A673 (cell line): ENCODE data around the gene CASQ2. TPM values are rescaled to one million over a fixed set of nuclear protein-coding genes. Genes with fewer than 3 reads are reported as not detected.

ENCODE experiments used
- Bru-seq: library from RNA; stranded (reverse); fragments of 400-500 nt; gene quantifications from one replicate; lab custom pipeline; 2021; lab: Mats Ljungman, UMichigan
- BruChase-seq, 2 experiments: library from RNA; stranded (reverse); fragments of 400-500 nt; gene quantifications; one replicate each; lab custom pipeline; 2021; lab: Mats Ljungman, UMichigan
- BruUV-seq: library from RNA; stranded (reverse); fragments of 400-500 nt; replicated peaks from 2 replicates; lab custom pipeline; 2021; lab: Mats Ljungman, UMichigan
- CTCF ChIA-PET: fragments of 300-600 bp; sonication (Branson Sonifier 250); formaldehyde crosslinking; loops from one replicate; lab custom pipeline; 2022; ENCODE audit warnings: antibody characterized with exemption; lab: Charles Lee
- POLR2A ChIA-PET: fragments of 300-600 bp; sonication (Branson Sonifier 250); formaldehyde crosslinking; loops from one replicate; lab custom pipeline; 2022; ENCODE audit warnings: antibody characterized with exemption; ENCODE audit not compliant: low non-redundant PET; lab: Charles Lee
- DNase-seq: peaks from one replicate; pipeline ENCODE4 v3.0.0-alpha.2; 2015; ENCODE audit warnings: low spot score
- H3K27ac ChIP-seq: fragments of 200-600 bp; sonication (generic); 2 replicates; pipeline ENCODE4 v1.5.1; 2016; ENCODE audit warnings: mixed run types, low read depth, mild to moderate bottlenecking, mixed read lengths, antibody characterized with exemption, low read length; ENCODE audit not compliant: poor library complexity, severe bottlenecking
- H3K27me3 ChIP-seq: fragments of 200-600 bp; sonication (generic); replicated peaks from 2 replicates; pipeline ENCODE4 v1.6.1; 2017; ENCODE audit warnings: mixed run types, low read depth, mild to moderate bottlenecking, mixed read lengths, antibody characterized with exemption, low read length; ENCODE audit not compliant: insufficient read depth, poor library complexity
- H3K36me3 ChIP-seq: fragments of 200-600 bp; sonication (generic); 2 replicates; pipeline ENCODE4 v1.6.1; 2016; ENCODE audit warnings: mixed run types, mild to moderate bottlenecking, mixed read lengths, antibody characterized with exemption, low read length; ENCODE audit not compliant: insufficient read depth, poor library complexity, severe bottlenecking
- H3K4me1 ChIP-seq: fragments of 200-600 bp; sonication (generic); 2 replicates; pipeline ENCODE4 v1.6.1; 2017; ENCODE audit warnings: mixed run types, mild to moderate bottlenecking, mixed read lengths, antibody characterized with exemption, low read length; ENCODE audit not compliant: insufficient read depth, poor library complexity, severe bottlenecking
- H3K4me3 ChIP-seq: fragments of 200-600 bp; sonication (generic); 2 replicates; pipeline ENCODE4 v1.5.1; 2016; ENCODE audit warnings: low read depth, mixed run types, mild to moderate bottlenecking, mixed read lengths, low read length; ENCODE audit not compliant: poor library complexity, severe bottlenecking
- H3K9me3 ChIP-seq: fragments of 200-600 bp; sonication (generic); 2 replicates; pipeline ENCODE4 v1.6.1; 2016; ENCODE audit warnings: mixed run types, low read depth, mild to moderate bottlenecking, mixed read lengths, antibody characterized with exemption, low read length; ENCODE audit not compliant: poor library complexity, severe bottlenecking
- EZH2 ChIP-seq: fragments of 200-600 bp; sonication (generic); IDR thresholded peaks from 2 replicates; pipeline ENCODE4 v1.6.1; 2017; ENCODE audit warnings: borderline replicate concordance, low read depth, mild to moderate bottlenecking, mixed read lengths, antibody characterized with exemption, low read length; ENCODE audit not compliant: poor library complexity, severe bottlenecking
- intact Hi-C: fragments of 100-400 bp; cut with micrococcal nuclease; formaldehyde crosslinking; loops from one replicate; pipeline ENCODE4 v1.10.0; 2022; ENCODE audit not compliant: unreplicated experiment
- long read RNA-seq: library from polyadenylated mRNA; stranded (forward); transcript quantifications from one replicate; pipeline ENCODE4 v2.0.0, GENCODE V29; 2022
- total RNA-seq: library from RNA; stranded (reverse); gene quantifications from 2 replicates; pipeline ENCODE4 v1.2.3, GENCODE V29; 2021
- TF ChIP-seq, protein P1 (sequence below): fragments of 300-800, 200-600 bp; sonication (generic); conservative IDR thresholded peaks from 2 replicates; pipeline ENCODE4 v1.5.1; 2017; ENCODE audit warnings: low read depth, mild to moderate bottlenecking, antibody characterized with exemption, low read length, moderate library complexity, mixed read lengths

Gene CASQ2
- total RNA-seq, result 0.15 and 0.52 TPM in 2 replicates
- Bru-seq, nascent RNA, result percentile 13 among the genes with signal in this experiment
- BruChase-seq, experiment 1, labeled RNA remaining after a 2-hour chase, result percentile 3 among the genes with signal in this experiment
- BruChase-seq, experiment 2, labeled RNA remaining after a 6-hour chase, result percentile 16 among the genes with signal in this experiment
- long read RNA-seq, result 0 reads

DNA sequence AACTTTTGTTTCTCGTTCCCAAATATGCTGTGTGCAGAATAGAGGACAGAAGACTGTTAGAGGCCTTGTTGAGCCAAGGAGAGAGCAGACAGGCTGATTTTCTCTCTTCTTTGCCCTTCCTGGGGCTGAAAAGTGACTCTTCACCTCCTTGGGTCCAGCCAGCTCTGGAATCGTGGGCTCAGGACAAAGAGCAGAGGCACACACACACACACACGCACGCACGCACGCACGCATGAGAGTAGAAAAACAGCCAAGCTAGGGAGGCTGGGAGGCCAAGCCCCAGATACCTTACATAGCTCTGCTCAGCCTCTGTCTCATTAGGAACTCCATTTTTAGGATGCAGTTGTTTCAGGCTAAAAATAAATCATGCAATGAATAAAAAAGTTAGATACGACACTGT is at the start of gene CASQ2:
CASQ2 (minus strand) TSS at position 166 of the 400 bp plus-strand sequence. CDS start 173 bp downstream, outside the sequence.
- ChIA-PET CTCF (interaction anchor here (0.5 kb wide), 1 partner anchor 62 kb away, joined by 3 read pairs; no protein-coding TSS in a partner anchor), POLR2A (no interaction called here)
- Histone ChIP-seq H3K36me3 (no peaks in the 10 kb centered on the region), H3K27me3 (no peaks in the 10 kb centered on the region), H3K4me1 (no peaks in the 10 kb centered on the region), H3K4me3 (no peak within 1 kb of the TSS), H3K9me3 (no peaks in the 10 kb centered on the region), H3K27ac (no peak within 1 kb of the TSS)
- TF ChIP-seq, protein P1, sequence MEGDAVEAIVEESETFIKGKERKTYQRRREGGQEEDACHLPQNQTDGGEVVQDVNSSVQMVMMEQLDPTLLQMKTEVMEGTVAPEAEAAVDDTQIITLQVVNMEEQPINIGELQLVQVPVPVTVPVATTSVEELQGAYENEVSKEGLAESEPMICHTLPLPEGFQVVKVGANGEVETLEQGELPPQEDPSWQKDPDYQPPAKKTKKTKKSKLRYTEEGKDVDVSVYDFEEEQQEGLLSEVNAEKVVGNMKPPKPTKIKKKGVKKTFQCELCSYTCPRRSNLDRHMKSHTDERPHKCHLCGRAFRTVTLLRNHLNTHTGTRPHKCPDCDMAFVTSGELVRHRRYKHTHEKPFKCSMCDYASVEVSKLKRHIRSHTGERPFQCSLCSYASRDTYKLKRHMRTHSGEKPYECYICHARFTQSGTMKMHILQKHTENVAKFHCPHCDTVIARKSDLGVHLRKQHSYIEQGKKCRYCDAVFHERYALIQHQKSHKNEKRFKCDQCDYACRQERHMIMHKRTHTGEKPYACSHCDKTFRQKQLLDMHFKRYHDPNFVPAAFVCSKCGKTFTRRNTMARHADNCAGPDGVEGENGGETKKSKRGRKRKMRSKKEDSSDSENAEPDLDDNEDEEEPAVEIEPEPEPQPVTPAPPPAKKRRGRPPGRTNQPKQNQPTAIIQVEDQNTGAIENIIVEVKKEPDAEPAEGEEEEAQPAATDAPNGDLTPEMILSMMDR, result no peak
- TF ChIP-seq EZH2, result no peak
- DNase-seq, result no peak
- intact Hi-C loops, result no loop called here
- BruUV-seq, result no TSS peak

DNA sequence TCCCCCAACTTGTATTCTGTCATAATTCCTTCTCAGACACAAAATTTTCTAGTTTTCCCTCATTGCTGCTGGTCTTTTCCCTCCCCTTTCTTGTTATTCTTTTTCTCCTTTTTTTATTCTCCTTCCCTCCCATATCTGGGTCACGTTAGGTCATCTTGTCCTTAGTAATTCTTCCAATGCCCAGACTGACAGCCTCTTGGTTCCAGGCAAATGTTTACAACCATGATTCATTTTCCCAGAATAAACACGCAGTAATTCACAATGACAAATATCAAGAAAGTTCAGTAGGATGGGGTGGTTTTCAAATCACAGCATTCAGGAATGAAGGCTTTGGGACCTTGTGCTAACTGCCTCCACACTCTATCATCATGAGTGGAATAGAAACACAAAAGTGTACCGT is 47.2 kb upstream of the CASQ2 start:
- no peak for DNase-seq
- no peaks in the 10 kb centered on the region for H3K9me3 ChIP-seq
- no peaks in the 10 kb centered on the region for H3K27me3 ChIP-seq
- H3K4me3 ChIP-seq, result no peak overlapping the region
- ChIA-PET POLR2A (no interaction called here), CTCF (no interaction called here)
- no peaks in the 10 kb centered on the region for H3K36me3 ChIP-seq
- intact Hi-C loops, result no loop called here
- H3K4me1 ChIP-seq, result no peaks in the 10 kb centered on the region
- H3K27ac ChIP-seq, result no peak overlapping the region
- TF ChIP-seq EZH2, result no peak
- TF ChIP-seq, protein P1, result no peak
- no TSS peak for BruUV-seq

DNA sequence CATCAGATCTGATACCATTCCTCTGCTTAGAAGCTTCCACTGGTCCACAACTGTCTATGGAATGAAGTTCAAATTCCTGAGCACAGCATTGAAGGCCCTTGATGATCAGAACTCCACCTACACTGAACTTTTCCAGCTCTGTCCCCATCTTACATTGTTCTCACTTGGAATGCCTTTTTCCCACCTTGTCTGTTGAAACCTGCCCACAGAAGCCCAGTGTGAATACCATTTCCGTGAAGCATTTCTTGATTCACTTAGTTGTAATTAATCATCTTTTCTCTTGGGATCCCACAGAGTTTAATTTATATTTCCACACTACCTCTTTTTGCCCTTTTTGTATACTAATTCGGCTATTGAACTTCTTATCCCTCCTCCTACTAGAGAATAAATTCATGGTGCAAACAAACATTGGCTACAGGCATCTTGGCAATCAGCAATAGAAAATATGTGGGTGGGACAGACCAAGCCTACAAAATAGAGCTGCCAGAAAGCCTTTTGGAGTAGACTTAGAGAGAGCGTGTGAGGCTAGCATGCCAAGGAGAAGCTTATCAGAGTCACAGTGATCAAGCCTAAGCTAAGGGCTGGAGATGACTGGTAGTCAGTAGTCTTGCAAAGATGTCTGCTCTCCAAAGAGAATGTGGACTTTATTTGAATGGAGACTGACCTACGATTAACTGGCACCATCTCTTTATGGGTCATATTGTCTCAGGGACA is 46.3 kb upstream of the CASQ2 start:
- no peak overlapping the region for H3K27ac ChIP-seq
- H3K9me3 ChIP-seq, result no peaks in the 10 kb centered on the region
- no peaks in the 10 kb centered on the region for H3K4me1 ChIP-seq
- no TSS peak for BruUV-seq
- ChIA-PET POLR2A (no interaction called here), CTCF (no interaction called here)
- DNase-seq, result no peak
- H3K4me3 ChIP-seq, result no peak overlapping the region
- H3K36me3 ChIP-seq, result no peaks in the 10 kb centered on the region
- TF ChIP-seq EZH2, result no peak
- TF ChIP-seq, protein P1, result no peak
- intact Hi-C loops, result no loop called here
- no peaks in the 10 kb centered on the region for H3K27me3 ChIP-seq
